K562 (cell line): ENCODE measurements around the gene HLF. TPM values are rescaled to one million over a fixed set of nuclear protein-coding genes. Genes with fewer than 3 reads are reported as not detected.

Source experiments
- ATAC-seq: fragments of 200-7000 bp; cut with Tn5 transposase; 3 replicates; pipeline ENCODE4 v1.9.1; 2020; ENCODE audit warnings: moderate library complexity
- BruUV-seq: library from RNA; stranded (reverse); fragments of 400-500 nt; replicated peaks from 2 replicates; lab custom pipeline; 2021; lab: Mats Ljungman, UMichigan
- CTCF ChIA-PET: fragments of 300-600 bp; formaldehyde crosslinking; extraction: SDS; loops from one replicate; lab custom pipeline; 2021; ENCODE audit warnings: low intra/inter-chr PET ratio; lab: Yijun Ruan, JAX
- POLR2A ChIA-PET: fragments of 300-600, 350-650 bp; sonication (Branson Sonifier 250); formaldehyde crosslinking; extraction: SDS; loops from one replicate; lab custom pipeline; 2021; ENCODE audit warnings: antibody characterized with exemption, inconsistent platforms; lab: Yijun Ruan, JAX
- DNase-seq, 4 experiments: peaks; one replicate each; pipeline versions ENCODE4 v3.0.0 to v3.0.0-alpha.2; 2011 to 2018; ENCODE audit warnings: low spot score in 3 of 4, mixed read lengths in 3 of 4; ENCODE audit errors: extremely low read depth in 1 of 4
- FAIRE-seq: peaks from 2 replicates; lab custom pipeline; 2011; peaks lifted over from hg19 to GRCh38; lab: Jason Lieb, UNC
- H2AFZ ChIP-seq: 2 replicates; pipeline ENCODE4 v1.6.0; 2011; ENCODE audit warnings: low read depth, low read length, control low read depth, inconsistent platforms
- H3K27ac ChIP-seq: fragments of 200-600 bp; 3 replicates; pipeline ENCODE4 v1.8.0; 2011; ENCODE audit warnings: low read depth, mild to moderate bottlenecking, control low read depth, inconsistent platforms, low read length, moderate library complexity, mixed read lengths; ENCODE audit errors: extremely low read depth
- H3K27me3 ChIP-seq, 2 experiments: fragments of 300-600 bp in 1 of 2; 2 replicates in 1 of 2; 3 replicates in 1 of 2; pipeline versions ENCODE4 v1.6.0 to v1.8.0; 2011; ENCODE audit warnings: inconsistent platforms in 2 of 2, low read length in 2 of 2, mild to moderate bottlenecking in 1 of 2, mixed read lengths in 1 of 2, moderate library complexity in 1 of 2; ENCODE audit not compliant: control insufficient read depth in 2 of 2, insufficient read depth in 2 of 2
- H3K36me3 ChIP-seq: fragments of 300-600 bp; 3 replicates; pipeline ENCODE4 v1.8.0; 2011; ENCODE audit warnings: mild to moderate bottlenecking, low read length, inconsistent platforms; ENCODE audit not compliant: control insufficient read depth, insufficient read depth
- H3K4me1 ChIP-seq, 2 experiments: fragments of 200-600 bp in 1 of 2; replicated peaks in 1 of 2; 2 replicates in 1 of 2; 3 replicates in 1 of 2; pipeline versions ENCODE4 v1.5.1 to v1.8.0; 2011; ENCODE audit warnings: inconsistent platforms in 2 of 2, low read length in 2 of 2, mild to moderate bottlenecking in 1 of 2, mixed read lengths in 1 of 2, moderate library complexity in 1 of 2; ENCODE audit not compliant: control insufficient read depth in 2 of 2, insufficient read depth in 2 of 2
- H3K4me2 ChIP-seq: 2 replicates; pipeline ENCODE4 v1.6.1; 2011; ENCODE audit warnings: low read length, control low read depth, inconsistent platforms, mixed read lengths; ENCODE audit not compliant: insufficient read depth
- H3K4me3 ChIP-seq: fragments of 200-600 bp; sonication (generic), shearing (Covaris generic); 2 replicates; pipeline ENCODE4 v1.5.1; 2016; ENCODE audit warnings: control low read depth, inconsistent platforms
- H3K79me2 ChIP-seq: fragments of 200-600 bp; 3 replicates; pipeline ENCODE4 v1.8.0; 2011; ENCODE audit warnings: low read length, inconsistent platforms; ENCODE audit not compliant: control insufficient read depth, insufficient read depth
- H3K9ac ChIP-seq, 2 experiments: 2 replicates each; pipeline versions ENCODE4 v1.6.0 to v1.6.1; 2011; ENCODE audit warnings: low read depth in 2 of 2, low read length in 2 of 2, control low read depth in 1 of 2, inconsistent platforms in 1 of 2, mild to moderate bottlenecking in 1 of 2, mixed read lengths in 1 of 2; ENCODE audit not compliant: insufficient read depth in 1 of 2
- H3K9me1 ChIP-seq: one replicate; pipeline ENCODE4 v1.6.0; 2011; ENCODE audit warnings: inconsistent platforms, mild to moderate bottlenecking, low read length, moderate library complexity; ENCODE audit not compliant: control insufficient read depth, insufficient read depth
- H3K9me3 ChIP-seq: replicated peaks from 2 replicates; pipeline ENCODE4 v1.5.1; 2011; ENCODE audit warnings: low read depth, low read length, inconsistent platforms; ENCODE audit not compliant: control insufficient read depth, insufficient read depth
- H4K20me1 ChIP-seq: replicated peaks from 2 replicates; pipeline ENCODE4 v1.6.1; 2011; ENCODE audit warnings: low read length, inconsistent platforms, mixed read lengths; ENCODE audit not compliant: control insufficient read depth, insufficient read depth
- FOXA3 ChIP-seq, 2 experiments: fragments of 450-650 bp in 1 of 2; sonication (generic) in 1 of 2; formaldehyde crosslinking; IDR thresholded peaks in 1 of 2; conservative IDR thresholded peaks in 1 of 2; 2 replicates each; pipeline versions ENCODE4 v1.4.0 to v1.8.0; 2020 to 2022; ENCODE audit warnings: mild to moderate bottlenecking in 2 of 2, missing genetic modification reagents in 1 of 2
- NFXL1 ChIP-seq: fragments of 450-650 bp; formaldehyde crosslinking; IDR thresholded peaks from 2 replicates; pipeline ENCODE4 v1.4.0; 2021; ENCODE audit warnings: mild to moderate bottlenecking
- PHF20 ChIP-seq: fragments of 450-650 bp; IDR thresholded peaks from 2 replicates; pipeline ENCODE4 v1.6.1; 2018; ENCODE audit not compliant: partially characterized antibody
- TAF7 ChIP-seq: fragments of 450-650 bp; IDR thresholded peaks from 2 replicates; pipeline ENCODE4 v1.6.1; 2016; ENCODE audit warnings: missing genetic modification characterization, missing compliant biosample characterization
- ZNF408 ChIP-seq: fragments of 250-450 bp; sonication (Bioruptor Pico); IDR thresholded peaks from 2 replicates; pipeline ENCODE4 v1.4.0; 2020; ENCODE audit warnings: low read depth, mild to moderate bottlenecking, moderate library complexity
- WGBS: fragments of 100-300 bp; shearing (Covaris generic); methylation state at CpG from one replicate; pipeline ENCODE4 v1.1.6; 2016; ENCODE audit warnings: low coverage, mixed read lengths; ENCODE audit not compliant: insufficient coverage; ENCODE audit errors: missing lambda C conversion rate; 5-methylcytosine and 5-hydroxymethylcytosine counted together
- in situ Hi-C: fragments of 300-500 bp; cut with MboI; formaldehyde crosslinking; loops from 4 replicates; pipeline ENCODE4 v1.15.0; 2018; ENCODE audit warnings: inconsistent platforms, mixed read lengths
- intact Hi-C: fragments of 100-400 bp; cut with micrococcal nuclease; formaldehyde crosslinking; loops from 2 replicates; pipeline ENCODE4 v1.14.2; 2022
- polyA plus RNA-seq, 8 experiments: library from polyadenylated mRNA; depleted of rRNA in 4 of 8; stranded (reverse) in 5 of 8; unstranded in 3 of 8; fragments of >200 nt; fragmentation: Nextera tagmentation in 2 of 8; fragmentation: Illumina TruSeq in 1 of 8; extraction: Ambion mirVana in 2 of 8; extraction: Trizol in 1 of 8; gene quantifications; 2 replicates each; pipeline versions ENCODE4 v1.2.1 to v1.2.3, GENCODE V29; 2011 to 2014; ENCODE audit warnings: inconsistent platforms in 1 of 8, missing spikeins in 1 of 8
- total RNA-seq, 7 experiments: library from RNA; depleted of rRNA in 6 of 7; stranded (reverse); fragments of >200 nt in 6 of 7; fragmentation: Illumina TruSeq in 2 of 7; extraction: Trizol in 2 of 7; gene quantifications; 2 replicates each; pipeline versions ENCODE4 v1.2.1 to v1.2.3, GENCODE V29; 2011 to 2021; ENCODE audit warnings: low replicate concordance in 1 of 7

HLF gene
- total and polyA plus RNA-seq, 9 of the 15 experiments (the other 6 are each of a cell fraction or from before 2014, with no cell fraction given), result 0.03 to 0.24 (median 0.09) TPM

GRCh38 chr17:55291114-55291507 lies 26.4 kb downstream of the HLF start:
- no peaks in the 10 kb centered on the region for H4K20me1 ChIP-seq
- DNase-seq, result no peak
- no peak for ATAC-seq
- H3K27me3 ChIP-seq, result peaks cover 0 to 4% of the 10 kb centered on the region in 2 experiments; a peak in 1 of 5 replicates
- no peaks in the 10 kb centered on the region for H3K79me2 ChIP-seq
- no peak overlapping the region for H3K4me3 ChIP-seq
- H3K27ac ChIP-seq, result no peak overlapping the region
- in situ Hi-C loops, result no loop called here
- no peak for FAIRE-seq
- 9% methylated on average over 1 of the region's 1 CpG for WGBS
- H3K9ac ChIP-seq, result no peak overlapping the region
- CTCF ChIA-PET, result no interaction called here
- H3K36me3 ChIP-seq, result no peaks in the 10 kb centered on the region
- TF ChIP-seq ZNF408 (no peak), NFXL1 (CRISPR knock-in tag) (no peak), TAF7 (tag) (no peak)
- intact Hi-C loops, result no loop called here
- H3K9me3 ChIP-seq, result no peaks in the 10 kb centered on the region
- BruUV-seq, result no TSS peak
- H3K9me1 ChIP-seq, result no peaks in the 10 kb centered on the region
- H3K4me1 ChIP-seq, result no peaks in the 10 kb centered on the region
- H2AFZ ChIP-seq, result no peak overlapping the region
- H3K4me2 ChIP-seq, result no peak overlapping the region
- POLR2A ChIA-PET, result no interaction called here

- TF ChIP-seq PHF20 (no peak), FOXA3 (CRISPR knock-in tag; conservative IDR thresholded peaks at IDR 0.05 in 1 of 2, IDR thresholded peaks at IDR 0.05 in 1 of 2) (no peak)
- Histone ChIP-seq H3K36me3 (no peaks in the 10 kb centered on the region), H2AFZ (no peak overlapping the region), H3K9ac (no peak overlapping the region), H3K9me1 (no peaks in the 10 kb centered on the region), H3K4me2 (no peak overlapping the region), H4K20me1 (no peaks in the 10 kb centered on the region), H3K4me3 (no peak overlapping the region), H3K27me3 (peaks cover 0 to 4% of the 10 kb centered on the region in 2 experiments; a peak in 1 of 5 replicates), H3K79me2 (no peaks in the 10 kb centered on the region), H3K9me3 (no peaks in the 10 kb centered on the region), H3K4me1 (no peaks in the 10 kb centered on the region), H3K27ac (no peak overlapping the region)
- no peak for DNase-seq
- FAIRE-seq, result no peak
- 9% methylated on average over 5 of the region's 5 CpGs for WGBS
- CTCF ChIA-PET, result interaction anchor here (0.6 kb wide), 1 partner anchor 299 kb away, joined by 3 read pairs; no protein-coding TSS in a partner anchor
- in situ Hi-C loops (no loop called here), intact Hi-C loops (no loop called here)
- BruUV-seq, result no TSS peak
- ATAC-seq, result no peak
- POLR2A ChIA-PET, result no interaction called here
Observed at GRCh38 chr17:55292094-55292493, 27.3 kb downstream of the HLF start.
